GM19099 (cell line): ENCODE results near the gene ATP5F1D.

Source experiments
- POLR2A ChIP-seq: IDR thresholded peaks from 3 replicates; pipeline ENCODE4 v1.6.1; 2011; ENCODE audit warnings: low read depth; ENCODE audit not compliant: insufficient read length; ENCODE audit errors: extremely low read depth

ATP5F1D gene

DNA sequence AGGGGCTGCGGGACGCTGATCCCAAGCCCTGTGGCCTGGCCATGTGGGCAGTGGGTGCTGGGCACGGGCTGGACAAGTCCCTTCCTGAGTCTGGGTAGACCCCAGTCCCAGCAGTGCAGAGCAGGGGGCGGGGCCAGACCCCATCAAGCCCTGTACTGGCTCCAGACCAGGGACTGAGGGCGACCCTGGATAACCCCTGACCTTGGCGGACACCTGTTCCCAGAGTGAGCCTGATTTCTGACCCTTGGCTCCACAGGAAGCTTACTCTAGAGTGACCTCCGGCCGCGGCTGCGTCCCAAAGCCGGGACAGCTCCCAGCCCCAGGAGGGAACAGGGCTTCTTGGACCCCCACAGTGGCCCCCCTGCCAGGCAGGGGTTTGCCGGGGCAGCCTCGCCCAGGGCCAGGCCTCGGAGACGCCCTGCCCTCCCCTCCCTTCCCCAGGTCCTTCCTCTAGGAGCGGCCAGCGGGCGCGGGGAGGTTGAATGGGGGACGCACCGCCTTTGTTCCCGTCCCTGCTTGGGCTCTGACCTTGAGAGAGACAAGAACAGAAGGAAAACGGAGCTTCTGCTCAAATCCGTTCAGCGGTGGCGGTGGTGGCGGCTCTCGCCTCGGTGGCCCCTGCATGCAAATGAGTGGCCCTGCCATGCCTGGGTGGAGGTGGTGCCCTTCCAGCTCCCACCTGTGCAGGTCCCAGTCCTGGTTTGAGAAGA is 41.8 kb downstream of the ATP5F1D start:
- TF ChIP-seq POLR2A: no peak

DNA sequence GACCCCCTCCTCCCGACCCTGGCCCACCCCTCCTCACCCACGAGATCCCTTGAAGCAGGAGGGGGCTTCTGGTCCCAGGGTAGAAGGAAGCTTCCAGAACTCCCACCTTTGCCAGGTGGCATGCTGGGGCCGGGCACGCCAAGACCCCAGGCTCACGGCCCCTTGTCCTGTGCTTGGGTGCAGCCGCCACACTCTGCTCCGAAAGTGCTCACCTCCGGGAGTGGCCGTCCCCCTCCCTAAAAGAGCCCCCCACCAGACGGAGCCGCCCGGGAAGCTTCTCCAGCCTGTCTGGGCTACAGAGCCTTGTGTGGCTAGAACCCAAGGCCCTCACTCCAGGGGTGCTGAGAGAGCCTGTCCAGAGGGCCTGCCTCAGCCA is 42.4 kb downstream of the ATP5F1D start:
- no peak for TF ChIP-seq POLR2A

DNA sequence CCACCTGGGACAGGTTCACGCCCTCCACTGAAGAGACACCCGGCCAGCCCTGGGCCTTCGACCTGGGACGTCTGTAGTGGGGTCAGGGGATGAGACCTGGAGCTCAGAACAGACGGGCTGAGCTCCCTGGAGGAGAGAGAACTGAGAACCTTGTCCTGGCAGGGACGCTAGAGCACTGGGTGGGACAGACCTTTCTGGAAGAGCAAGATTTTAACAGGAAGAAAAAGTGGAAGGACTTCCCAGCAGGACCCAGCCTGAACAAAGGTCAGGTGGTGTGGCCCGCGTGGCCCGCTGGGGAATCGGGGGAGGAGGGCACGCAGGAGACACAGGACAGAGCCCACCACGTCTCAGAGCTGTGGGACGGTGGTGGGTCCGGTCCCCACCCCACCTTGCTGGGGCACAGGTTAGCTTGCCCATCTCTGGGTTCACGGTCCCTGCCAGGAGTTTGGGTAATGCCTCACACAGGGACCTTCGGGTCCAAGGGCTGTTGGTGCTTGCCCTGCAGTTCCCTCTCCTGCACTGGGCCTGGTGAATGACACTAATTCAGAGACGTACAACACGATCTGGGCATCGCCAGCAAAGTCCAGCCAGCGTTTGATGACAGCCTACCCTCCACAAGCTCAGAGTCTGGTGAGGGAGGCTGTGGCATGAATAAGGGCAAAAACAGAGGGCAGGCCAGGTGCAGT is 42.9 kb downstream of the ATP5F1D start:
- no peak for TF ChIP-seq POLR2A

DNA sequence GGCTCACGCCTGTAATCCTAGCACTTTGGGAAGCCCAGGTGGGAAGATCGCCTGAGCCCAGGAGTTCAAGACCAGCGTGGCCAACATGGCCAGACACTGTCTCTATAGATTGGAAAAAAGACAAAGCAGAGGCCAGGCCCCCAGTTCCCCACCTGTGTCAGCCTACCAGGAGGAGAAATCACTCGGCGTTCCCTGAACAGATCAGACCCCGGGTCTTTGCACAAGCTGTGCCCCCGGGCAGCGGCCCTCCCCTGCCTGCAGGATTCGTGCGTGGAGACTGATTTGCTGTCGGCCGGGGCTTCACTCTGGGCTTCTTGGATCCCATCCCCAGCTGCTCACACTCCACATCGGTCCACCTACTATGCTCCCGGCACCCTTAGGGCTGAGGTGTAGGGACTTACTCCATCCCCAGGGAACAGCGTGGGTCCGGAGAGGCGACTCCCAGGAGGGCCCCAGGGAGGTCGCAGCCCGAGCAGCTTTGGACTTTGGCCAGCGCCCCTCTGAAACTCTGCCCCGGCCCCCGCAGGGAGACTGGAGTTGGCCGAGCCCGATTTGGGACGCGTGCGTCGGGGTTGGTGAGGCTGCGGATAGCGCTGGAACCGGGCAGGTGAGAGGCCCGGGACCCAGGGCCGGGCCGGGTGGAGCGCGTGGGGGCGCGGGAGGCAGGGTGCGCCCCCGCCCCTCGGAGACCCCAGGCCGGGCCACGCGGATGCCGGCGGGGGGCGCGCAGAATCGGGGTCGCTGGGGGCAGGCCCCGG is 43.6 kb downstream of the ATP5F1D start:
- TF ChIP-seq POLR2A: no peak

DNA sequence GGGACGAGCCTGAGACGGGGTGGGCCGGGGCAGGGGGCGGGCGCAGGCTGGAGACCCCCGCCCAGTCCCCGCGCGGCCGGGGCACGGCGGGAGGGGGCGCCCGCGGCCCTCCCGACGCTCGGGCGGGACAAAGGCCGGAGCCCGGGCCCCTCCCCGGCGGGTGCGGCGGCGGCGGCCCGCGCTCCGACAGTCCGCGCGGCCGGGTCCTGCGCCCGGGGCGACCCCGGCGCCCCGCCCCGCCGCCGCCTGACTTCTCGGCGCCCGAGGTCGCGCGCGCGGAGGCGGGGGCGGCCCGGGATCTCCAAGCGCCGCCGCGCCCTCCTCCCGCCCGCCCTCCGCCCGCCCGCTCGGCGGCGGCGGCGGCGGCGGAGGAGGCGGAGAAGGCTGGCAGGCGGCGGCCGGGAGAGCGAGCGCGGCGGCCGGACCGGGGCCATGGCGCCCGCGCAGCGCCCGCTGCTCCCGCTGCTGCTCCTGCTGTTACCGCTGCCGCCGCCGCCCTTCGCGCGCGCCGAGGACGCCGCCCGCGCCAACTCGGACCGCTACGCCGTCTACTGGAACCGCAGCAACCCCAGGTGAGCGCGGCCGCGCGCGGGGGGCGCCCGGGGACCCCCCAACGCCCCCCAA is 44.3 kb downstream of the ATP5F1D start, which contains the start of gene EFNA2:
Gene EFNA2, plus strand, starts transcription at position 137 of the 624 bp plus-strand sequence. Its CDS starts 296 bp downstream, at position 433.
- no peak for TF ChIP-seq POLR2A

DNA sequence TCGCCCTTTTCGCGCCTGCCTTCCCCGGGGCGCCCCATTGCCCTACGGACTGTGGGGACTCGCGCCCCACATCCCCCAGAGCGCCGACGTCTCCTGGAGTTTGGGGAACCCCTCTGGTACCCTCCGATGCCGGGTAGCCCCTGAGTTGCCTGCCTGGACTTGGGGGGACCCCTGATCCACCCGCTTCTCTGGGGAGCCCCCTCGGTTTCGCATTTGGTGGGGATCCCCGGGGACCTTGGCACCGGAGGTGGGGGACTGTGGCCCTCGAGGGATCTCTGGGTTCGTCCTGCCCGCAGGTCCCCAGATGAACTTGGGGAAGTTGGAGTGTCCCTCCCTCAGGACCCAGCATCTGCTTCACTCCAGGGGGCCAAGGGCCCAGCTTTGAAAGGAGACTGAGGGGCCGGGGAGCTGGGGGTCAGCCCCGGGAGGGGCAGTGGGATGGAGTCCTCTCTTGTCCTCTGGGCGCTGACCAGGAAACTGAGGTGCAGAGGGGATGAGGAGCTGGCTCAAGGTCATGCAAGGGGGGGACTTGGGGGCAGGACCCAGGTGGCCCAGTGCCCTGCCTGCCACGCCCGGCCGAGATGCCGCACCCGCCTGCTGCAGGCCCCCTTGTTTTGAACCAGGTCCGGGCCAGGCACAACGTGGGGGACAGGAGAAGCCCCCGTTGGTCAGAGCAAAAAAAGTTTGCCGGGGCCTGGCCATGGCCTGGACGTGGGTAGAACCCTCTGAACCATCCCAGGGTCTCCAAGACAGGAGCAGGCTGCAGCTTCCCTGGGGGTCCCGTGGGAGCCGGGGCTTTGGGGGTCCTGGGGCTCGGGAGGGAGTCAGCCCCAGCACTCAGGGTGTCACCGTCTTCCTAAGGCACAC is 45.2 kb downstream of the ATP5F1D start:
- TF ChIP-seq POLR2A: no peak

DNA sequence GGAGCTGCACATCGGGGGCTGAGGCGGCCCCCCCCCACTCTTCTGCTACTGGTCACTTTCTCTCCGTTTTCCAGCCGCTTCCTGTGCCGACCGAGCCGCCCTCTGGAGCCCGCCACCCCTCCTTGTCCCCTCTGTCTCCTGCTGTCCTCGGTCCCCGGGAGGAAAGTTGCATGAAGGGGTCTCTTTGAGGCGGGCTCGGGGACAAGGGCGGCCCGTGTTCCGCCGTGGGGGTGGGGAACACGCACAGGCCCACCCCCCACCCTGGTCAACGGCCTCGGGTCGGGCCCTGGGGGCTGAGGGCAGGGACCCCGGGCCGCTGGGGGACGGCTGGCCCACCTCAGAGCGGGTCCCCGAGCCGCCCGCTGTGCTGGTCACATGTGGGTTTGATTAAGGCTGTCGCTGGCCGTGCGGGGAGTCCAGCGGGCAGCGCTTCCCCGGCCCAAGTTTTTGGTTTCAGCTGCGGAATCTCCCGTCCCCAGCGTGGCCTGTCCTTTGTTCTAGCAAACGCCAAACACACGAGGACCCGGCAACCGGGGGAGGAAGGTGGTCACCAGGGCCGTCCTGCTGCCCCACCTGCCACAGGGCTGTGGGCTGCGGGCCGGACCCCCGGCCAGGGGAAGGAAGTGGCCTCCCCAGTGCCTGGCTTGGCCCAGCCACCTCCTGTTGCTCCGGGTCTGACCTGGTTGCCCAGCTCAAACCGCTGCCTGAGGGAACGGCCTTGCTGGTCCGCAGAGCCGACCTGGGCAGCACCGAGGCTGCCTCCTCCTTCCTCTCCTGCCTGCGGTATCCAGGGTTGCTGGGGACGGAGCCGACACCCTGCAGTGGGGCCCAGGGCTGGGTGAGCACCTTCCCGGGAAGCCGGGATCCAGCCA is 46.0 kb downstream of the ATP5F1D start:
- no peak for TF ChIP-seq POLR2A

DNA sequence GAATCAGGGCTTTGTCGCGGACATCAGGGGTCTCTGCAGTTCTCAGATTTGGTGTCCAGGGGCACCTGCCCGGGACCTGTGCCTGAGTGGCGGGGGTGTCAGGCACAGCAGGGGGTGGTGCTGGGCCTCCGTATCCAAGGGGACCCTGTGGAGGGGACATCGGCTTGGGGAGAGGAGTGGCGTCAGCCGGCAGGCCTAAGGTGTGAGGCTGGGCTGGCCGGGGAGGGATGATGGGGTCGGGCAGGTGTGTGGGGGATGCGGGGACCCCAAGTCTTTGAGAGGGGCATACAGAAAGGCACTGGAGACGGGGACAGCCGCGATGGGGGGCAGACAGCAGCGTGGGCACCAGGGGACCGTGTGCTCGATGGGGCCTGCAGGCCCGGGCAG is 46.7 kb downstream of the ATP5F1D start:
- TF ChIP-seq POLR2A: no peak

DNA sequence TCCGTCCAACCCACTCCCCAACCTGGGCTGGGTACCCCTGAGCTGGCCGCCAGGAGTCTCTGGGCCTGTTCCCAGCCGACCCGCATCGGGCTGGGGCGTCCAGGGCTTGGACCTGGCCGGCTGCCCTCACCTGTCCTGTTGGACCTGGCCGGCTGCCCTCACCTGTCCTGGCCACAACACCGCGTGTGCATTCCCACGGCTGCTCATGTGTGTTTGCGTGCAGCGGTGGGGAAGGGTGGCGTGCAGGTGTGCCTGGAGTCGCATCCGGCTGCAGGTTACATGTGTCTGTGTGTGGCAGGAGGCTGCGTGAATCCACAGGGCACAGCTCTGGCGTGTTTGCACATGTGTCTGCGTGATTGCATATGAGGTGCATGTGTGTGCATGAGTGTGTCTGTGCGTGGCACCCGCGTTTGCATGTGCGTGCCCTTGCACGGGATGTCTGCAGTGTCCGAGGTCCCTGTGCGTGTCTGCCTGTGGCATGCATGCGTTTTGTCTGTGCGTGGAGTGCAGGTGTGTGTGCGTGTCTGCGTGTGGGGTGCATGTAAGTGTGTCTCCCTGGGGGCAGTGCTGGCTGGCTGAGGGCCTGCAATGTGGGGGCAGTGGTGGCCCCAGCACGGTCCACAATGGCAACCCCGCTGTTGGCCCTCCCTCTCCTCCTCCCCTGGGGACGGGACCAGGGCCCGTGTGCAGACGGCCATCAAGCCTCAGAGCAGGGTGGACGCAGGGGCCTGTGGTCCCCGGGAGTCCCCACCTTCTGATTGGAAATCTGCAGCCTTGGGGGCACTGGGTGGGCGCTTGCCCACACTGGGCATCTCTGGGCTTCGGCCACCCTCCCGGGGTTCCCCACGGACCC is 47.5 kb downstream of the ATP5F1D start:
- TF ChIP-seq POLR2A: no peak

DNA sequence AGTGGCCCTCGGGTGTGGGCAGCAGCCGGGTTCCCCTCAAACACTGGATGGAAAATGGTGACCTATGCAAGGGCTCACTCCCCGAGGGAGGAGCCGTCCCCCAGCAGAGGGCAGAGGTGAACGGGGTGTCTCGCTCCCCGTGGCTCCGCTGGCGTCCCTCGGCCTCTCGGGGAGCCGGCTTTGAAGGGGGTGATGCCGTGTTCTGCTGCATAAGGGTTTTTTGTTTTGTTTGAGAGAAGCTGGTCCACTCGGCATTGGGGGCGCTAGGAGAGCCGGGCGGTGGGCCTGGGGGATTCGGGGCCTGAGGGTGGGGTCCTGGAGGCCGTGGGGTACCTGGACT is 48.1 kb downstream of the ATP5F1D start:
- TF ChIP-seq POLR2A: no peak

DNA sequence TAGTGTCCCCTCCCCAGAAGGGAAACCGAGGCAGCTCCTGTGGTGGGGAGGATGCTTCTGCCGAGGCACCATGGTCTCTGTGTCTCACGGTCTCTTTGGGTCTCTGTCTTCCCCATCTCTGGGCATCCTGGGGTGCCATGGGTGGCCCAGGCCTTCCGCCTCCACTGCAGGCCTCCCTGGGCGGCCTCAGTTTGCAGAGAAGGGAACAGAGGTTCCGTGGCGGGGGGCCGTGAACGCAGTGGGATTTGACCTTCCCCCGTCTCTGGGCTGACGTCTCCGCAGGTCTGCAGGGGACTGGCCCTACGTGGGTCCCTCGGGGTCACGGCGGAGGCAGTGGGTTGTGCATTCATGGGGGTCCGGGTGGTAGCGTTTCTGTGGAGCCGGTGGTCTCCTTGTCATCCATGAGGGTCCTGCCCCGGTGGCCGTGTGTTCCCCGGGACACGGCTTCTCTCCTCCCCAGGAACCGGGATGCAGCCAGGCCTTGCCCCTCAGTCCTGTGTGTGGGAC is 48.7 kb downstream of the ATP5F1D start:
- no peak for TF ChIP-seq POLR2A

DNA sequence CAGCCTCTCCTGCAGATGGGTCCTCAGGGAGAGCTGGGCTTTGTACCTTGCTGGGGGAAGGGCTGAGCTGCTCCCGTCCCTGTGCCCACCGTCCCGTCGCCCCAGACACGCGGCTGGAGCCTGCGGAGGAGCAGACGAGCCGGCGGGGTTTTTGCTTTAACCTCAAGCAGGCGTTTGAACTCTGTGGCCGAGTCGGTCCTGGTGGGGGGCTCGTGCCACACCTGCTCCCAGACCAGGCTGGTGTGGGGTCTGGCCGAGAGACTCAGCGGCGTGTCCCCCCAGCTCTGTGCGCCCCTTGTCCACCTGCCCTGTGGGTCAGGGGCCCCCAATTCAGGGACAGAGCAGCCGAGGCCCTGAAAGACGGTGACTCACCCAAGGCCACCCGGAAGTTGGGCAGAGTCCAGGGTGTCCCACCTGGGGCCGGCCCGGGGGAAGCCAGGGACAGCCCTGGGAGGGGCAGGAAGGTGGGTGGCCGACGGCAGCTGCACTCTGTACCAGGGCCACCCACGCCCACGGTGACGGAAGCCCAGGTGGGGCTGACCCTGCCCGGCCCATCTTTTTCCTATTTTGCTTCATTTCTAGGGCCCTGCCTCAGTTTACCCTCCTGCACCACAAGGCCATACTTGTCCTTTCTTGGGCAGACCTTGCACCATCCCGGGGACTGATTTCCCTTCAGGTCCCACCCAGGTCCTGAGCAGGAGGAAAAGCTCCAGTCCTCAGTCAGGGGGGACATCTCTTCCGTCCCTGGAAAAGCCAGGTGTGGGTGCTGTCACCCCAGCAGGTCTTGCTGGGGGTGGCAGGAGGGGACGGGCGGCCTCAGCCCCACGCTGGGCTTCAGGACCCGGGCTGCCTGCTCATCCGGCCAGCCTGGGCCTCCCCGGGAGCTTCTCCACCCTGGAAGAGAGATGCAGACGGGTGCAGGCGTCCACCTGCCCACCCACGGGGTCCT is 49.4 kb downstream of the ATP5F1D start:
- no peak for TF ChIP-seq POLR2A
